H9 (cell line): ENCODE results near the gene CDH13. TPM values are rescaled to one million over a fixed set of nuclear protein-coding genes. Genes with fewer than 3 reads are reported as not detected.

Source experiments
- DNase-seq: peaks from one replicate; pipeline ENCODE4 v3.0.0-alpha.2; 2017
- H2AFZ ChIP-seq: one replicate; pipeline ENCODE4 v1.6.1; 2013; ENCODE audit warnings: mild to moderate bottlenecking, low read length, control low read depth, moderate library complexity
- H2AK5ac ChIP-seq: 2 replicates; pipeline ENCODE4 v1.6.1; 2013; ENCODE audit warnings: low read length, control low read depth, mixed read lengths; ENCODE audit not compliant: insufficient read length
- H2BK120ac ChIP-seq: one replicate; pipeline ENCODE4 v1.6.1; 2013; ENCODE audit warnings: low read depth, mild to moderate bottlenecking, low read length, control low read depth, inconsistent platforms; ENCODE audit not compliant: poor library complexity, severe bottlenecking
- H2BK12ac ChIP-seq: 2 replicates; pipeline ENCODE4 v1.6.1; 2013; ENCODE audit warnings: low read length, control low read depth, mixed read lengths, low read depth; ENCODE audit not compliant: insufficient read length
- H2BK15ac ChIP-seq: 2 replicates; pipeline ENCODE4 v1.6.1; 2013; ENCODE audit warnings: low read depth, low read length, control low read depth
- H2BK20ac ChIP-seq: one replicate; pipeline ENCODE4 v1.6.1; 2013; ENCODE audit warnings: low read depth, mild to moderate bottlenecking, low read length, control low read depth, inconsistent platforms; ENCODE audit not compliant: poor library complexity, severe bottlenecking
- H2BK5ac ChIP-seq: 2 replicates; pipeline ENCODE4 v1.6.1; 2013; ENCODE audit warnings: low read length, control low read depth, mixed read lengths; ENCODE audit not compliant: insufficient read length
- H3K14ac ChIP-seq: 2 replicates; pipeline ENCODE4 v1.6.1; 2013; ENCODE audit warnings: low read length, control low read depth; ENCODE audit not compliant: insufficient read depth
- H3K18ac ChIP-seq: 2 replicates; pipeline ENCODE4 v1.6.1; 2013; ENCODE audit warnings: low read depth, mild to moderate bottlenecking, mixed read lengths, low read length, control low read depth; ENCODE audit not compliant: insufficient read length
- H3K23ac ChIP-seq: 2 replicates; pipeline ENCODE4 v1.6.1; 2013; ENCODE audit warnings: low read length, control low read depth, mixed read lengths, low read depth; ENCODE audit not compliant: insufficient read length
- H3K23me2 ChIP-seq: 2 replicates; pipeline ENCODE4 v1.6.1; 2013; ENCODE audit warnings: low read depth, mild to moderate bottlenecking, mixed read lengths, low read length, control low read depth; ENCODE audit not compliant: insufficient read length, poor library complexity, severe bottlenecking
- H3K27ac ChIP-seq: 2 replicates; pipeline ENCODE4 v1.5.1; 2013; ENCODE audit warnings: low read length, control low read depth, mixed read lengths, low read depth; ENCODE audit not compliant: insufficient read length
- H3K27me3 ChIP-seq: 2 replicates; pipeline ENCODE4 v1.6.1; 2013; ENCODE audit warnings: low read length, control low read depth, inconsistent platforms; ENCODE audit not compliant: insufficient read depth
- H3K4ac ChIP-seq: 2 replicates; pipeline ENCODE4 v1.6.1; 2013; ENCODE audit warnings: low read depth, mild to moderate bottlenecking, control low read depth, inconsistent platforms, low read length, moderate library complexity
- H3K4me1 ChIP-seq: 2 replicates; pipeline ENCODE4 v1.6.1; 2013; ENCODE audit warnings: low read length, control low read depth, inconsistent platforms; ENCODE audit not compliant: insufficient read depth
- H3K4me2 ChIP-seq: 2 replicates; pipeline ENCODE4 v1.6.1; 2013; ENCODE audit warnings: low read length, control low read depth, mixed read lengths; ENCODE audit not compliant: insufficient read length, insufficient read depth
- H3K56ac ChIP-seq: 2 replicates; pipeline ENCODE4 v1.6.1; 2013; ENCODE audit warnings: low read depth, mild to moderate bottlenecking, mixed read lengths, low read length, control low read depth; ENCODE audit not compliant: insufficient read length
- H3K79me1 ChIP-seq: 2 replicates; pipeline ENCODE4 v1.6.1; 2013; ENCODE audit warnings: low read depth, mild to moderate bottlenecking, moderate library complexity, low read length, control low read depth, inconsistent platforms; ENCODE audit not compliant: insufficient read depth, poor library complexity, severe bottlenecking
- H3K79me2 ChIP-seq: 2 replicates; pipeline ENCODE4 v1.6.1; 2013; ENCODE audit warnings: low read length, control low read depth, inconsistent platforms; ENCODE audit not compliant: insufficient read depth
- H3K9ac ChIP-seq: 2 replicates; pipeline ENCODE4 v1.6.1; 2013; ENCODE audit warnings: low read length, control low read depth, mixed read lengths; ENCODE audit not compliant: insufficient read length; ENCODE audit errors: extremely low read depth
- H3K9me3 ChIP-seq: one replicate; pipeline ENCODE4 v1.6.1; 2013; ENCODE audit warnings: low read depth, low read length, inconsistent platforms; ENCODE audit not compliant: control insufficient read depth
- H3T11ph ChIP-seq: one replicate; pipeline ENCODE4 v1.6.1; 2013; ENCODE audit warnings: mild to moderate bottlenecking, low read length, control low read depth, inconsistent platforms
- H4K20me1 ChIP-seq: one replicate; pipeline ENCODE4 v1.6.1; 2013; ENCODE audit not compliant: control insufficient read depth, insufficient read length, insufficient read depth
- H4K5ac ChIP-seq: 2 replicates; pipeline ENCODE4 v1.6.1; 2013; ENCODE audit warnings: low read depth, mild to moderate bottlenecking, mixed read lengths, low read length, control low read depth; ENCODE audit not compliant: insufficient read length
- H4K8ac ChIP-seq: replicated peaks from 2 replicates; pipeline ENCODE4 v1.6.1; 2013; ENCODE audit warnings: low read length, control low read depth, mixed read lengths, low read depth; ENCODE audit not compliant: insufficient read length
- H4K91ac ChIP-seq: 2 replicates; pipeline ENCODE4 v1.6.1; 2013; ENCODE audit warnings: low read depth, mild to moderate bottlenecking, moderate library complexity, mixed read lengths, low read length, control low read depth; ENCODE audit not compliant: insufficient read length
- H3K27ac Mint-ChIP-seq, 3 experiments: 2 replicates in 2 of 3; 3 replicates in 1 of 3; pipeline ENCODE4 v1.8.0; 2020 to 2021; ENCODE audit warnings: mixed read lengths in 3 of 3, mild to moderate bottlenecking in 1 of 3, moderate library complexity in 1 of 3
- H3K27me3 Mint-ChIP-seq: 2 replicates; pipeline ENCODE4 v1.8.0; 2021; ENCODE audit warnings: low read depth, mild to moderate bottlenecking, moderate library complexity, mixed read lengths
- H3K36me3 Mint-ChIP-seq, 3 experiments: 2 replicates in 2 of 3; 3 replicates in 1 of 3; pipeline ENCODE4 v1.8.0; 2020 to 2021; ENCODE audit warnings: low read depth in 3 of 3, mixed read lengths in 3 of 3; ENCODE audit not compliant: insufficient read depth in 1 of 3
- H3K4me1 Mint-ChIP-seq, 2 experiments: 2 replicates each; pipeline ENCODE4 v1.8.0; 2020; ENCODE audit warnings: mixed read lengths in 2 of 2
- H3K4me3 Mint-ChIP-seq, 2 experiments: 2 replicates in 1 of 2; 3 replicates in 1 of 2; pipeline ENCODE4 v1.8.0; 2020 to 2021; ENCODE audit warnings: mild to moderate bottlenecking in 2 of 2, mixed read lengths in 2 of 2, moderate library complexity in 1 of 2
- H3K9me3 Mint-ChIP-seq, 2 experiments: 2 replicates in 1 of 2; 3 replicates in 1 of 2; pipeline ENCODE4 v1.8.0; 2020; ENCODE audit warnings: mild to moderate bottlenecking in 2 of 2, mixed read lengths in 2 of 2, moderate library complexity in 1 of 2
- WGBS: extraction: QIAGEN DNeasy Blood & Tissue Kit; methylation state at CpG from one replicate; pipeline ENCODE4 v1.1.7; 2013; ENCODE audit warnings: missing lambda C conversion rate, low lambda C conversion rate, mixed read lengths; ENCODE audit not compliant: insufficient read length; ENCODE audit errors: extremely low coverage; 5-methylcytosine and 5-hydroxymethylcytosine counted together
- total RNA-seq: library from RNA; stranded (reverse); gene quantifications from 2 replicates; pipeline ENCODE4 v1.2.1, GENCODE V29; 2021
- TF ChIP-seq, protein P1 (sequence below): fragments of 200-600 bp; sonication (generic); conservative IDR thresholded peaks from 3 replicates; pipeline ENCODE4 v1.8.0; 2021; ENCODE audit warnings: antibody characterized with exemption, mild to moderate bottlenecking

Gene CDH13
- total RNA-seq, 1 experiment from 2014 or later = 1.5 TPM

DNA sequence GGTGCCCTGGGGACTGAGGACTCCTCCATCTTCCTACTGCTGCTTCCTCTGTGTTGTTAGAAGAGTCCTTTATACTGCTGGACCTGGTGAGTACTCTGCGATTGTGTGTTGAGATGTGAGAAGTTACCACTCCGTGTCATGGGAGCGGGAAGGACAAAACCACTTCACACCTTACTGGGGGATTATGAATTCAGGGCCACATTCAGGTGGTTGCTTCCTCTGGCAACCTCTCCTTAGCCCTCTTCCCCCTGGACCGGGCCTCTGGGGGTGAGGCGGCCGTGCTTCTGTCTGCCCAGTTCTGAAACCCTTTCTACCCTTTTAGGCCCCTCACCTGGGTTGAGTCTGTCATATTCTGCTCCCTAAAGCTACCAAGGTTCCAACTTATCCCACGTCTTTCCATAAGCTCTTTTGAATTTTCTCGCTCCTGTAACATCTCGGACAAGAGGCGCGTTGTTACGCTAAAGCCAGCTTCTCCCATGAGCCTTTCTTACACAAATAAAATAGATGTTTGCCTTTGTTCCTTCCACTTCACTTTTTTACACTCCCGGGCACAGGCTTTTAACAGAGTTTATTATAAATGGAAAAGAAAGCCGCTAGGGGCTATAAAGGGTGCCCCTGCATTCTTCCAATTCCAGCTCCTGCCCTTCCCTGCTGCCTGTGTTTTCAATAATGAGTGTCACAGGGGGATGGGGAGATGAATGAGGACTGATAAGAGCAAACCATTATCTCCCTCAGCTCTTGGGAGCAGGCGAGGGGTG lies 20.7 kb upstream of the CDH13 start:
- Histone ChIP-seq H3K4me1 (peaks cover 8% of the 10 kb centered on the region), H2BK20ac (no peak overlapping the region), H3K27ac (no peak overlapping the region), H2BK15ac (no peak overlapping the region), H4K8ac (no peak overlapping the region), H3K18ac (peak overlapping the region; percentile 6), H4K5ac (no peak overlapping the region), H3K9me3 (no peaks in the 10 kb centered on the region), H4K91ac (no peak overlapping the region), H3T11ph (no peak overlapping the region), H3K27me3 (no peaks in the 10 kb centered on the region), H3K79me2 (no peaks in the 10 kb centered on the region), H3K14ac (no peak overlapping the region), H3K79me1 (no peaks in the 10 kb centered on the region), H3K4ac (no peak overlapping the region), H2AK5ac (no peak overlapping the region), H3K23ac (no peak overlapping the region), H3K4me2 (no peak overlapping the region), H2AFZ (no peak overlapping the region), H4K20me1 (no peaks in the 10 kb centered on the region), H3K23me2 (no peaks in the 10 kb centered on the region), H2BK5ac (no peak overlapping the region), H2BK120ac (no peak overlapping the region), H3K56ac (no peak overlapping the region), H2BK12ac (no peak overlapping the region), H3K9ac (no peak overlapping the region)
- TF ChIP-seq, protein P1, sequence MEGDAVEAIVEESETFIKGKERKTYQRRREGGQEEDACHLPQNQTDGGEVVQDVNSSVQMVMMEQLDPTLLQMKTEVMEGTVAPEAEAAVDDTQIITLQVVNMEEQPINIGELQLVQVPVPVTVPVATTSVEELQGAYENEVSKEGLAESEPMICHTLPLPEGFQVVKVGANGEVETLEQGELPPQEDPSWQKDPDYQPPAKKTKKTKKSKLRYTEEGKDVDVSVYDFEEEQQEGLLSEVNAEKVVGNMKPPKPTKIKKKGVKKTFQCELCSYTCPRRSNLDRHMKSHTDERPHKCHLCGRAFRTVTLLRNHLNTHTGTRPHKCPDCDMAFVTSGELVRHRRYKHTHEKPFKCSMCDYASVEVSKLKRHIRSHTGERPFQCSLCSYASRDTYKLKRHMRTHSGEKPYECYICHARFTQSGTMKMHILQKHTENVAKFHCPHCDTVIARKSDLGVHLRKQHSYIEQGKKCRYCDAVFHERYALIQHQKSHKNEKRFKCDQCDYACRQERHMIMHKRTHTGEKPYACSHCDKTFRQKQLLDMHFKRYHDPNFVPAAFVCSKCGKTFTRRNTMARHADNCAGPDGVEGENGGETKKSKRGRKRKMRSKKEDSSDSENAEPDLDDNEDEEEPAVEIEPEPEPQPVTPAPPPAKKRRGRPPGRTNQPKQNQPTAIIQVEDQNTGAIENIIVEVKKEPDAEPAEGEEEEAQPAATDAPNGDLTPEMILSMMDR = 0 out of 3 replicates have a peak, but pooled peaks have one; percentile 13
- H3K27me3 Mint-ChIP-seq = peaks cover 2% of the 10 kb centered on the region
- 0 out of 5 replicates have a peak overlapping the region, but pooled peaks of 1 of the 2 experiments have one; percentile 46 for H3K4me3 Mint-ChIP-seq
- peaks cover 2 to 3% of the 10 kb centered on the region in 2 experiments; a peak in 4 of 5 replicates for H3K9me3 Mint-ChIP-seq
- peak; percentile 56 for DNase-seq
- H3K36me3 Mint-ChIP-seq = peaks cover 0 to 3% (median 2%) of the 10 kb centered on the region in 3 experiments; a peak in 4 of 7 replicates
- no CpG with 5 or more reads among the region's 15 CpGs for WGBS
- H3K4me1 Mint-ChIP-seq = peaks cover 44 to 52% of the 10 kb centered on the region in 2 experiments
- H3K27ac Mint-ChIP-seq = peak overlapping the region; percentile 36 to 67 (median 46); a peak in 4 of 7 replicates
